GM12878 (cell line): Measurements from ENCODE around the gene POU2F3. TPM values are rescaled to one million over a fixed set of nuclear protein-coding genes. Genes with fewer than 3 reads are reported as not detected.

Experiments used
- ATAC-seq: fragments of 200-7000 bp; cut with Tn5 transposase; 3 replicates; pipeline ENCODE4 v1.9.1; 2020; ENCODE audit warnings: mild to moderate bottlenecking, moderate library complexity
- BruUV-seq: library from RNA; stranded (reverse); fragments of 400-500 nt; replicated peaks from 2 replicates; lab custom pipeline; 2021; lab: Mats Ljungman, UMichigan
- CTCF ChIA-PET: fragments of 300-600 bp; sonication (Branson Sonifier 250); formaldehyde crosslinking; extraction: SDS; loops from one replicate; lab custom pipeline; 2021; ENCODE audit warnings: inconsistent platforms; lab: Yijun Ruan, JAX
- POLR2A ChIA-PET: fragments of 350-600 bp; formaldehyde crosslinking; extraction: SDS; loops from one replicate; lab custom pipeline; 2021; ENCODE audit warnings: inconsistent platforms; lab: Charles Lee
- RAD21 ChIA-PET: fragments of 300-600 bp; sonication (Branson Sonifier 250); formaldehyde crosslinking; loops from one replicate; lab custom pipeline; 2023; ENCODE audit warnings: antibody characterized with exemption; ENCODE audit not compliant: unreplicated experiment; lab: Charles Lee
- SMC1A ChIA-PET: fragments of 300-600 bp; sonication (Branson Sonifier 250); formaldehyde crosslinking; loops from one replicate; lab custom pipeline; 2023; ENCODE audit not compliant: unreplicated experiment, uncharacterized antibody; lab: Charles Lee
- DNase-seq: peaks from one replicate; pipeline ENCODE4 v3.0.0-alpha.2; 2011; ENCODE audit warnings: low read depth, low spot score
- FAIRE-seq: peaks from 3 replicates; lab custom pipeline; 2011; peaks lifted over from hg19 to GRCh38; lab: Jason Lieb, UNC
- H2AFZ ChIP-seq: 2 replicates; pipeline ENCODE4 v1.6.0; 2011; ENCODE audit warnings: low read depth, low read length, control low read depth; ENCODE audit not compliant: control insufficient read depth
- H3K27ac ChIP-seq: 2 replicates; pipeline ENCODE4 v1.5.1; 2011; ENCODE audit warnings: control low read depth; ENCODE audit not compliant: control insufficient read depth, insufficient read depth
- H3K27me3 ChIP-seq, 2 experiments: replicated peaks in 1 of 2; 2 replicates each; pipeline versions ENCODE4 v1.6.0 to v1.6.1; 2011; ENCODE audit warnings: low read length in 1 of 2; ENCODE audit not compliant: control insufficient read depth in 2 of 2, insufficient read depth in 2 of 2
- H3K36me3 ChIP-seq, 2 experiments: 2 replicates each; pipeline ENCODE4 v1.5.1; 2011; ENCODE audit warnings: low read length in 1 of 2; ENCODE audit not compliant: control insufficient read depth in 2 of 2, insufficient read depth in 2 of 2
- H3K4me1 ChIP-seq: 2 replicates; pipeline ENCODE4 v1.6.1; 2011; ENCODE audit warnings: mild to moderate bottlenecking, low read length, moderate library complexity, mixed read lengths; ENCODE audit not compliant: control insufficient read depth, insufficient read depth
- H3K4me2 ChIP-seq: 2 replicates; pipeline ENCODE4 v1.6.0; 2011; ENCODE audit warnings: control low read depth; ENCODE audit not compliant: control insufficient read depth, insufficient read depth
- H3K4me3 ChIP-seq: fragments of 200-600 bp; sonication (generic); 2 replicates; pipeline ENCODE4 v1.5.1; 2016
- H3K79me2 ChIP-seq: 2 replicates; pipeline ENCODE4 v1.6.0; 2011; ENCODE audit warnings: low read length; ENCODE audit not compliant: control insufficient read depth, insufficient read depth
- H3K9ac ChIP-seq: 2 replicates; pipeline ENCODE4 v1.8.0; 2011; ENCODE audit warnings: low read length, control low read depth, mixed read lengths; ENCODE audit not compliant: control insufficient read depth, insufficient read depth
- H3K9me3 ChIP-seq: replicated peaks from 3 replicates; pipeline ENCODE4 v1.5.1; 2011; ENCODE audit warnings: mild to moderate bottlenecking, low read length; ENCODE audit not compliant: control insufficient read depth, insufficient read depth
- H4K20me1 ChIP-seq: 2 replicates; pipeline ENCODE4 v1.6.0; 2011; ENCODE audit not compliant: control insufficient read depth, insufficient read depth
- LARP7 ChIP-seq: fragments of 450-650 bp; IDR thresholded peaks from 2 replicates; pipeline ENCODE4 v1.6.1; 2017; ENCODE audit warnings: mild to moderate bottlenecking
- RELA ChIP-seq: fragments of 450-650 bp; IDR thresholded peaks from 2 replicates; pipeline ENCODE4 v1.8.0; 2014; ENCODE audit warnings: borderline replicate concordance; ENCODE audit not compliant: partially characterized antibody
- REST ChIP-seq: IDR thresholded peaks from 2 replicates; pipeline ENCODE4 v1.6.1; 2012; ENCODE audit warnings: mild to moderate bottlenecking, low read depth, low read length
- ZNF274 ChIP-seq: IDR thresholded peaks from one replicate; pipeline ENCODE4 v1.8.0; 2011; ENCODE audit not compliant: insufficient read length, insufficient read depth
- WGBS: methylation state at CpG from one replicate; pipeline ENCODE4 v1.1.6; 2016; ENCODE audit warnings: low lambda C conversion rate; ENCODE audit not compliant: insufficient replicate concordance, insufficient coverage; ENCODE audit errors: missing lambda C conversion rate; 5-methylcytosine and 5-hydroxymethylcytosine counted together
- in situ Hi-C: fragments of 300-500 bp; cut with MboI; formaldehyde crosslinking; loops from 9 replicates; pipeline ENCODE4 v1.14.3; 2018; ENCODE audit warnings: mixed read lengths
- intact Hi-C: fragments of 100-400 bp; cut with micrococcal nuclease; formaldehyde crosslinking; loops from one replicate; pipeline ENCODE4 v1.14.2; 2022; ENCODE audit not compliant: unreplicated experiment
- polyA plus RNA-seq, 11 experiments: library from polyadenylated mRNA; depleted of rRNA in 4 of 11; unstranded in 6 of 11; stranded (reverse) in 5 of 11; fragments of >200 nt; fragmentation: Nextera tagmentation in 4 of 11; fragmentation: Illumina TruSeq in 1 of 11; extraction: Ambion mirVana in 4 of 11; extraction: Trizol in 1 of 11; gene quantifications; 1 replicate in 1 of 11; 2 replicates in 10 of 11; pipeline versions ENCODE4 v1.2.1 to v1.2.3, GENCODE V29; 2011 to 2016; ENCODE audit warnings: inconsistent platforms in 2 of 11, missing spikeins in 2 of 11, low read depth in 1 of 11
- total RNA-seq, 4 experiments: library from RNA; depleted of rRNA in 3 of 4; stranded (reverse); fragments of >200 nt in 3 of 4; fragmentation: Illumina TruSeq in 1 of 4; extraction: Trizol in 1 of 4; gene quantifications; 2 replicates each; pipeline versions ENCODE4 v1.2.1 to v1.2.3, GENCODE V29; 2013 to 2021
- TF ChIP-seq, protein P1 (sequence below): IDR thresholded peaks from 2 replicates; pipeline ENCODE4 v1.6.1; 2012; ENCODE audit warnings: low read depth, low read length, improper control_type of control experiment

Gene POU2F3
- total and polyA plus RNA-seq, 10 of the 15 experiments (the other 5 are each of a cell fraction or from before 2014, with no cell fraction given): 0.09 to 4.4 (median 0.33) TPM

DNA sequence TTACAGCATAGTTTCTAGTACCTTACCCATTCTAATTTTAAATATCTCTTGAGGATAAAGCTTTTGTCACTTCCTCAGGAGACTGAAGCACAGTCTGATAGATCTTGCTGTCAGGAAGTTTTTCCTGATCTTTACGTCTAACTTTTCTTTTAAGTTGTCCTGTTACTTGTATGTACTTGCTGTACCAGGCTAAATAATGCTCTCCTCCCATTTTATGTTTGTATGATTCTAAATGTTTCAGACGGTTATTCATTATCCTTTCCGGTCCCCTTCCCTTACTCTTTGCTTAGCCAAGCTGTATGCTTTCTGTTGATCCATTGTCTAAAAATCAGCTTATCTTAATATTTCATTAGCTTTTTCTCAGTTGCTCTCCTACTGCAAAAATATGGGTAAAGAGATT is 102.3 kb downstream of the POU2F3 start:
- no peak overlapping the region for H3K4me3 ChIP-seq
- BruUV-seq: no TSS peak
- intact Hi-C loops (no loop called here), in situ Hi-C loops (no loop called here)
- FAIRE-seq (no peak), ATAC-seq (no peak), DNase-seq (no peak)
- no peaks in the 10 kb centered on the region; the same call in 2 of the 3 replicates for H3K9me3 ChIP-seq
- H3K27ac ChIP-seq: no peak overlapping the region
- no peak overlapping the region for H3K9ac ChIP-seq
- ChIA-PET SMC1A (interaction anchor here (0.7 to 4.9 kb wide), 10 partner anchors 15 to 374 kb away, joined by 3 to 37 read pairs (median 4); no protein-coding TSS in a partner anchor), CTCF (interaction anchor here (0.6 to 1.4 kb wide), 5 partner anchors 8 to 158 kb away, joined by 3 to 4 read pairs (median 4); no protein-coding TSS in a partner anchor), POLR2A (interaction anchor here (0.5 to 1.5 kb wide), 3 partner anchors 58 to 141 kb away, joined by 3 to 4 read pairs (median 4); no protein-coding TSS in a partner anchor), RAD21 (interaction anchor here (0.6 to 2.2 kb wide), 5 partner anchors 53 to 124 kb away, joined by 3 to 6 read pairs (median 3); no protein-coding TSS in a partner anchor)
- H3K79me2 ChIP-seq: peaks cover 65% of the 10 kb centered on the region
- H4K20me1 ChIP-seq: peaks cover under 1% of the 10 kb centered on the region
- no peaks in the 10 kb centered on the region for H3K36me3 ChIP-seq
- H3K27me3 ChIP-seq: no peaks in the 10 kb centered on the region
- H2AFZ ChIP-seq: no peak overlapping the region
- no peak overlapping the region for H3K4me2 ChIP-seq
- 97% methylated on average over 3 of the region's 3 CpGs for WGBS
- H3K4me1 ChIP-seq: peaks cover 25% of the 10 kb centered on the region
- TF ChIP-seq LARP7 (no peak), REST (no peak), ZNF274 (no peak), RELA (no peak)
- TF ChIP-seq, protein P1, sequence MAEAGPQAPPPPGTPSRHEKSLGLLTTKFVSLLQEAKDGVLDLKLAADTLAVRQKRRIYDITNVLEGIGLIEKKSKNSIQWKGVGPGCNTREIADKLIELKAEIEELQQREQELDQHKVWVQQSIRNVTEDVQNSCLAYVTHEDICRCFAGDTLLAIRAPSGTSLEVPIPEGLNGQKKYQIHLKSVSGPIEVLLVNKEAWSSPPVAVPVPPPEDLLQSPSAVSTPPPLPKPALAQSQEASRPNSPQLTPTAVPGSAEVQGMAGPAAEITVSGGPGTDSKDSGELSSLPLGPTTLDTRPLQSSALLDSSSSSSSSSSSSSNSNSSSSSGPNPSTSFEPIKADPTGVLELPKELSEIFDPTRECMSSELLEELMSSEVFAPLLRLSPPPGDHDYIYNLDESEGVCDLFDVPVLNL: no peak
